WTC11 (cell line): ENCODE measurements around the gene GPS2. TPM values are rescaled to one million over a fixed set of nuclear protein-coding genes. Genes with fewer than 3 reads are reported as not detected.

Experiments used
- ATAC-seq: fragments of 200-7000 bp; cut with Tn5 transposase; 2 replicates; pipeline ENCODE4 v1.10.0; 2021; ENCODE audit warnings: mild to moderate bottlenecking, moderate library complexity
- CTCF ChIA-PET: fragments of 300-600 bp; sonication (Branson Sonifier 250); formaldehyde crosslinking; loops from one replicate; lab custom pipeline; 2021; ENCODE audit warnings: antibody characterized with exemption; lab: Charles Lee
- POLR2A ChIA-PET: fragments of 350-600 bp; sonication (Branson Sonifier 250); formaldehyde crosslinking; loops from one replicate; lab custom pipeline; 2021; ENCODE audit warnings: antibody characterized with exemption; lab: Charles Lee
- DNase-seq: peaks from one replicate; pipeline ENCODE4 v3.0.0; 2021; ENCODE audit warnings: low spot score
- H3K27ac Mint-ChIP-seq: 2 replicates; pipeline ENCODE4 v1.8.0; 2021; ENCODE audit warnings: mixed read lengths
- H3K27me3 Mint-ChIP-seq: 2 replicates; pipeline ENCODE4 v1.8.0; 2021; ENCODE audit warnings: low read depth, mild to moderate bottlenecking, moderate library complexity, mixed read lengths
- H3K36me3 Mint-ChIP-seq: 2 replicates; pipeline ENCODE4 v1.8.0; 2021; ENCODE audit warnings: mixed read lengths
- H3K4me1 Mint-ChIP-seq: 2 replicates; pipeline ENCODE4 v1.8.0; 2022; ENCODE audit warnings: mixed read lengths
- H3K4me3 Mint-ChIP-seq: 2 replicates; pipeline ENCODE4 v1.8.0; 2021; ENCODE audit warnings: mild to moderate bottlenecking, moderate library complexity, mixed read lengths
- H3K9me3 Mint-ChIP-seq: 2 replicates; pipeline ENCODE4 v1.8.0; 2021; ENCODE audit warnings: mixed read lengths
- CBFB ChIP-seq: sonication (generic); formaldehyde crosslinking; IDR thresholded peaks from 2 replicates; pipeline ENCODE4 v1.8.1; 2022; ENCODE audit warnings: mild to moderate bottlenecking, low read depth, missing genetic modification reagents
- JUN ChIP-seq: sonication (generic); formaldehyde crosslinking; IDR thresholded peaks from 2 replicates; pipeline ENCODE4 v1.8.0; 2023; ENCODE audit warnings: mild to moderate bottlenecking, missing genetic modification reagents
- MYBL2 ChIP-seq: sonication (generic); formaldehyde crosslinking; IDR thresholded peaks from 2 replicates; pipeline ENCODE4 v1.8.1; 2023; ENCODE audit warnings: mild to moderate bottlenecking, moderate library complexity, missing genetic modification reagents
- NFATC4 ChIP-seq: fragments of 250-450 bp; sonication (Bioruptor Pico); IDR thresholded peaks from 2 replicates; pipeline ENCODE4 v1.9.0; 2021; ENCODE audit warnings: mild to moderate bottlenecking
- NFE2L1 ChIP-seq: sonication (generic); formaldehyde crosslinking; IDR thresholded peaks from 2 replicates; pipeline ENCODE4 v1.8.1; 2023; ENCODE audit warnings: missing genetic modification reagents
- RELA ChIP-seq: sonication (generic); formaldehyde crosslinking; IDR thresholded peaks from 2 replicates; pipeline ENCODE4 v1.8.1; 2022; ENCODE audit warnings: missing genetic modification reagents, mild to moderate bottlenecking, borderline replicate concordance
- SOX15 ChIP-seq: fragments of 250-450 bp; sonication (Bioruptor Pico); IDR thresholded peaks from 2 replicates; pipeline ENCODE4 v1.9.0; 2021; ENCODE audit warnings: mild to moderate bottlenecking
- ZNF138 ChIP-seq: sonication (generic); formaldehyde crosslinking; conservative IDR thresholded peaks from 2 replicates; pipeline ENCODE4 v1.8.1; 2022; ENCODE audit warnings: mild to moderate bottlenecking, moderate library complexity, missing genetic modification reagents
- ZNF317 ChIP-seq: sonication (generic); formaldehyde crosslinking; IDR thresholded peaks from 2 replicates; pipeline ENCODE4 v1.8.1; 2023; ENCODE audit warnings: low read depth, mild to moderate bottlenecking, moderate library complexity, missing genetic modification reagents, borderline replicate concordance
- total RNA-seq: library from RNA; stranded (reverse); gene quantifications from 3 replicates; pipeline ENCODE4 v1.2.3, GENCODE V29; 2021
- TF ChIP-seq, protein P1 (sequence below): fragments of 250-450 bp; sonication (Bioruptor Pico); IDR thresholded peaks from 2 replicates; pipeline ENCODE4 v1.8.0; 2021; ENCODE audit warnings: mild to moderate bottlenecking
- TF ChIP-seq, protein P2 (sequence below): fragments of 250-450 bp; sonication (Bioruptor Pico); IDR thresholded peaks from 2 replicates; pipeline ENCODE4 v2.1.2; 2022; ENCODE audit warnings: mild to moderate bottlenecking, moderate library complexity
- TF ChIP-seq, protein P3 (sequence below): sonication (generic); formaldehyde crosslinking; IDR thresholded peaks from 2 replicates; pipeline ENCODE4 v1.8.1; 2023; ENCODE audit warnings: mild to moderate bottlenecking, missing genetic modification reagents, borderline replicate concordance
- TF ChIP-seq, protein P4 (sequence below): sonication (generic); formaldehyde crosslinking; IDR thresholded peaks from 2 replicates; pipeline ENCODE4 v1.8.0; 2022; ENCODE audit warnings: missing genetic modification reagents
- TF ChIP-seq, protein P5 (sequence below): sonication (generic); formaldehyde crosslinking; IDR thresholded peaks from 2 replicates; pipeline ENCODE4 v1.8.0; 2022; ENCODE audit warnings: mild to moderate bottlenecking, missing genetic modification reagents
- TF ChIP-seq, protein P6 (sequence below): sonication (generic); formaldehyde crosslinking; IDR thresholded peaks from 2 replicates; pipeline ENCODE4 v1.8.1; 2022; ENCODE audit warnings: low read depth, missing genetic modification reagents, borderline replicate concordance

Gene GPS2
- total RNA-seq, 1 experiment from 2014 or later: 55.9 TPM

DNA sequence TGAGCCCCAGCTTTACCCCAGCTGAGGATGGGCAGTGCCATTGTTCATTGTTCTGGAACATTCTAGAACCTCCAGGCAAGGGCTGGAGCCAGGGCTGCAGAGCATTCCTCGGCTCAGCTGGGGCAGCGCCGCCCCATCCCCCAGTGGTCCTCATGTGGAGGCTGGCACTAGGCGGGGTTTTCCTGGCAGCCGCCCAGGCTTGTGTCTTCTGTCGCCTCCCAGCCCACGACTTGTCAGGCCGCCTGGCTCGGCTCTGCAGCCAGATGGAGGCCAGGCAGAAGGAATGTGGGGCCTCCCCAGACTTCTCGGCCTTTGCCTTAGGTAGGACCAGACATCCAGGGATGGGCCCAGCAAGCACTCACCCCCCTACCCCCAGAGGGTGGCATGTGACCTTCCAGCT, 39.9 kb upstream of the GPS2 start, which contains the start of gene TMEM95:
TSS of gene TMEM95 (plus strand) at position 104 of the 400 bp plus-strand sequence. CDS start at position 153, 49 bp downstream.
- CTCF ChIA-PET: interaction anchor here (0.8 to 6.6 kb wide), 28 partner anchors 10 to 234 kb away, joined by 3 to 69 read pairs (median 7); partner anchors contain the start of genes ACAP1, CHRNB1, NEURL4 and PLSCR3
- no peaks in the 10 kb centered on the region for H3K9me3 Mint-ChIP-seq
- H3K27me3 Mint-ChIP-seq: peaks cover 12% of the 10 kb centered on the region

DNA sequence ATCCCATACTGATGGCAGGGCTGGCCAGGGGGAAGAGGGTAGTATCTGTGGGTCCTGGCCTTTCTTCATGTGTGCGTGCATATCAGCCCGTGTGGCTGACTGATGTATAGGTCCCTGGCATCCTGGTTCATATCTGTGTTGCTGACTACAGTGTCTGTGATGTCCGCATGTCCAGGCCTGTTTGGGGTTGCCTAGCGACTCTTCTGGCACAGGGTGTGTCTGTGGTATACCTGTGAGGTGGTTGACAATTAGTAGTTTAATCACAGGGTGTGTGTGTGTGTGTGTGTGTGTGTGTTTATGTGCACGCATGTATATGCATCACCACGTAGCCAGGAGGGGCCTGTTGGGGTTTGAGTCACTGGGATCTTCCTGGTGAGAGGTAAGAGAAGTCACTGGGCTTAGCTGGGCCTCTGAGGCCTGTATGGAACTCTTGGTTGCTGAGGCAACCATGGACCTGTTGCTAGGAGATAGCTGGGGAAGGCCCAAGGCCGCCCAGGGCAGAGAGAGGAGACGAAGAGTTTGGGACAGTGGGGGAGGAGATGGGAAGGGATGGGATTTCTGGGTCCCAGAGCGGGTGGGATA, 39.2 kb upstream of the GPS2 start:
- DNase-seq (no peak), ATAC-seq (no peak)
- H3K27ac Mint-ChIP-seq: peak overlapping the region; percentile 69; the same call in 1 of the 2 replicates
- H3K9me3 Mint-ChIP-seq: no peaks in the 10 kb centered on the region
- peaks cover 29% of the 10 kb centered on the region for H3K4me1 Mint-ChIP-seq
- TF ChIP-seq, protein P1, sequence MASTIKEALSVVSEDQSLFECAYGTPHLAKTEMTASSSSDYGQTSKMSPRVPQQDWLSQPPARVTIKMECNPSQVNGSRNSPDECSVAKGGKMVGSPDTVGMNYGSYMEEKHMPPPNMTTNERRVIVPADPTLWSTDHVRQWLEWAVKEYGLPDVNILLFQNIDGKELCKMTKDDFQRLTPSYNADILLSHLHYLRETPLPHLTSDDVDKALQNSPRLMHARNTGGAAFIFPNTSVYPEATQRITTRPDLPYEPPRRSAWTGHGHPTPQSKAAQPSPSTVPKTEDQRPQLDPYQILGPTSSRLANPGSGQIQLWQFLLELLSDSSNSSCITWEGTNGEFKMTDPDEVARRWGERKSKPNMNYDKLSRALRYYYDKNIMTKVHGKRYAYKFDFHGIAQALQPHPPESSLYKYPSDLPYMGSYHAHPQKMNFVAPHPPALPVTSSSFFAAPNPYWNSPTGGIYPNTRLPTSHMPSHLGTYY (CRISPR knock-in tag): no peak
- no peak for TF ChIP-seq RELA (CRISPR knock-in tag)
- TF ChIP-seq NFE2L1 (CRISPR knock-in tag): no peak
- no peak for TF ChIP-seq ZNF138
- TF ChIP-seq, protein P2, sequence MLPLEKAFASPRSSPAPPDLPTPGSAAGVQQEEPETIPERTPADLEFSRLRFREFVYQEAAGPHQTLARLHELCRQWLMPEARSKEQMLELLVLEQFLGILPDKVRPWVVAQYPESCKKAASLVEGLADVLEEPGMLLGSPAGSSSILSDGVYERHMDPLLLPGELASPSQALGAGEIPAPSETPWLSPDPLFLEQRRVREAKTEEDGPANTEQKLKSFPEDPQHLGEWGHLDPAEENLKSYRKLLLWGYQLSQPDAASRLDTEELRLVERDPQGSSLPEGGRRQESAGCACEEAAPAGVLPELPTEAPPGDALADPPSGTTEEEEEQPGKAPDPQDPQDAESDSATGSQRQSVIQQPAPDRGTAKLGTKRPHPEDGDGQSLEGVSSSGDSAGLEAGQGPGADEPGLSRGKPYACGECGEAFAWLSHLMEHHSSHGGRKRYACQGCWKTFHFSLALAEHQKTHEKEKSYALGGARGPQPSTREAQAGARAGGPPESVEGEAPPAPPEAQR (CRISPR knock-in tag): no peak
- TF ChIP-seq ZNF317: no peak
- TF ChIP-seq, protein P3, sequence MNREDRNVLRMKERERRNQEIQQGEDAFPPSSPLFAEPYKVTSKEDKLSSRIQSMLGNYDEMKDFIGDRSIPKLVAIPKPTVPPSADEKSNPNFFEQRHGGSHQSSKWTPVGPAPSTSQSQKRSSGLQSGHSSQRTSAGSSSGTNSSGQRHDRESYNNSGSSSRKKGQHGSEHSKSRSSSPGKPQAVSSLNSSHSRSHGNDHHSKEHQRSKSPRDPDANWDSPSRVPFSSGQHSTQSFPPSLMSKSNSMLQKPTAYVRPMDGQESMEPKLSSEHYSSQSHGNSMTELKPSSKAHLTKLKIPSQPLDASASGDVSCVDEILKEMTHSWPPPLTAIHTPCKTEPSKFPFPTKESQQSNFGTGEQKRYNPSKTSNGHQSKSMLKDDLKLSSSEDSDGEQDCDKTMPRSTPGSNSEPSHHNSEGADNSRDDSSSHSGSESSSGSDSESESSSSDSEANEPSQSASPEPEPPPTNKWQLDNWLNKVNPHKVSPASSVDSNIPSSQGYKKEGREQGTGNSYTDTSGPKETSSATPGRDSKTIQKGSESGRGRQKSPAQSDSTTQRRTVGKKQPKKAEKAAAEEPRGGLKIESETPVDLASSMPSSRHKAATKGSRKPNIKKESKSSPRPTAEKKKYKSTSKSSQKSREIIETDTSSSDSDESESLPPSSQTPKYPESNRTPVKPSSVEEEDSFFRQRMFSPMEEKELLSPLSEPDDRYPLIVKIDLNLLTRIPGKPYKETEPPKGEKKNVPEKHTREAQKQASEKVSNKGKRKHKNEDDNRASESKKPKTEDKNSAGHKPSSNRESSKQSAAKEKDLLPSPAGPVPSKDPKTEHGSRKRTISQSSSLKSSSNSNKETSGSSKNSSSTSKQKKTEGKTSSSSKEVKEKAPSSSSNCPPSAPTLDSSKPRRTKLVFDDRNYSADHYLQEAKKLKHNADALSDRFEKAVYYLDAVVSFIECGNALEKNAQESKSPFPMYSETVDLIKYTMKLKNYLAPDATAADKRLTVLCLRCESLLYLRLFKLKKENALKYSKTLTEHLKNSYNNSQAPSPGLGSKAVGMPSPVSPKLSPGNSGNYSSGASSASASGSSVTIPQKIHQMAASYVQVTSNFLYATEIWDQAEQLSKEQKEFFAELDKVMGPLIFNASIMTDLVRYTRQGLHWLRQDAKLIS (CRISPR knock-in tag): no peak
- H3K27me3 Mint-ChIP-seq: peaks cover 12% of the 10 kb centered on the region
- ChIA-PET POLR2A (interaction anchor here (0.5 to 1.0 kb wide), 4 partner anchors 14 to 1923 kb away, joined by 3 to 8 read pairs (median 4); partner anchors contain the start of gene TMEM256), CTCF (interaction anchor here (0.8 to 6.6 kb wide), 10 partner anchors 18 to 206 kb away, joined by 3 to 69 read pairs (median 7); partner anchors contain the start of genes ACAP1, NEURL4, SLC2A4 and TMEM102)
- H3K4me3 Mint-ChIP-seq: no peak overlapping the region
- H3K36me3 Mint-ChIP-seq: no peaks in the 10 kb centered on the region

More for the DNA sequence above, 39.9 kb upstream of the GPS2 start, which contains the start of gene TMEM95:
- no peak within 1 kb of the TSS for H3K4me3 Mint-ChIP-seq
- H3K4me1 Mint-ChIP-seq: peaks cover 22% of the 10 kb centered on the region
- H3K36me3 Mint-ChIP-seq: no peaks in the 10 kb centered on the region
- TF ChIP-seq NFATC4 (CRISPR knock-in tag): no peak
- TF ChIP-seq, all 79 proteins: peak for 0
- ATAC-seq (no peak), DNase-seq (no peak)
- POLR2A ChIA-PET: interaction anchor here (1.0 to 1.4 kb wide), 4 partner anchors 13 to 91 kb away, joined by 3 to 6 read pairs (median 4); partner anchors contain the start of genes ACAP1 and TMEM256
- peak within 1 kb of the TSS; percentile 69; the same call in 1 of the 2 replicates for H3K27ac Mint-ChIP-seq

DNA sequence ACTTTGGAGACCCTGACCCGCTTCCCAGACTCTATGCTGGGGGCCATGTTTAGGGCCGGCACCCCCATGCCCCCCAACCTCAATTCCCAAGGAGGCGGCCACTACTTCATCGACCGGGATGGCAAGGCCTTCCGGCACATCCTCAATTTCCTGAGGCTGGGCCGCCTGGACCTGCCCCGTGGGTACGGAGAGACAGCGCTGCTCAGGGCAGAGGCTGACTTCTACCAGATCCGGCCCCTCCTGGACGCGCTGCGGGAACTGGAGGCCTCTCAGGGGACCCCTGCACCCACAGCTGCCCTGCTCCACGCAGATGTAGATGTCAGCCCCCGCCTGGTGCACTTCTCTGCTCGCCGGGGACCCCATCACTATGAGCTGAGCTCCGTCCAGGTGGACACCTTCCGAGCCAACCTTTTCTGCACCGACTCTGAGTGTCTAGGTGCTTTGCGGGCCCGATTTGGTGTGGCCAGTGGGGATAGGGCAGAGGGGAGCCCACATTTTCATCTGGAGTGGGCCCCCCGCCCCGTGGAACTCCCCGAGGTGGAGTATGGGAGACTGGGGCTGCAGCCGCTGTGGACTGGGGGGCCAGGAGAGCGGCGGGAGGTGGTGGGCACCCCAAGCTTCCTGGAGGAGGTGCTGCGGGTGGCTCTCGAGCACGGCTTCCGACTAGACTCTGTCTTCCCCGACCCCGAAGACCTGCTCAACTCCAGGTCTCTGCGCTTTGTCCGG, 37.9 kb upstream of the GPS2 start:
- DNase-seq (no peak), ATAC-seq (no peak)
- Mint-ChIP-seq H3K27ac (peak overlapping the region; percentile 60; the same call in 1 of the 2 replicates), H3K36me3 (no peaks in the 10 kb centered on the region), H3K4me1 (peaks cover 33% of the 10 kb centered on the region), H3K27me3 (peaks cover 12% of the 10 kb centered on the region), H3K4me3 (peak overlapping the region; percentile 81), H3K9me3 (no peaks in the 10 kb centered on the region)
- ChIA-PET POLR2A (interaction anchor here (0.9 to 1.3 kb wide), 2 partner anchors 51 to 70 kb away, joined by 3 to 4 read pairs; partner anchors contain the start of gene TMEM256), CTCF (interaction anchor here (0.6 to 6.6 kb wide), 14 partner anchors 15 to 857 kb away, joined by 3 to 69 read pairs (median 3); partner anchors contain the start of genes ACAP1, NEURL4, PLSCR3 and TMEM102)
- TF ChIP-seq ZNF317 (no peak), JUN (CRISPR knock-in tag) (no peak), MYBL2 (CRISPR knock-in tag) (no peak), SOX15 (CRISPR knock-in tag) (no peak), CBFB (CRISPR knock-in tag) (no peak)
- TF ChIP-seq, protein P4, sequence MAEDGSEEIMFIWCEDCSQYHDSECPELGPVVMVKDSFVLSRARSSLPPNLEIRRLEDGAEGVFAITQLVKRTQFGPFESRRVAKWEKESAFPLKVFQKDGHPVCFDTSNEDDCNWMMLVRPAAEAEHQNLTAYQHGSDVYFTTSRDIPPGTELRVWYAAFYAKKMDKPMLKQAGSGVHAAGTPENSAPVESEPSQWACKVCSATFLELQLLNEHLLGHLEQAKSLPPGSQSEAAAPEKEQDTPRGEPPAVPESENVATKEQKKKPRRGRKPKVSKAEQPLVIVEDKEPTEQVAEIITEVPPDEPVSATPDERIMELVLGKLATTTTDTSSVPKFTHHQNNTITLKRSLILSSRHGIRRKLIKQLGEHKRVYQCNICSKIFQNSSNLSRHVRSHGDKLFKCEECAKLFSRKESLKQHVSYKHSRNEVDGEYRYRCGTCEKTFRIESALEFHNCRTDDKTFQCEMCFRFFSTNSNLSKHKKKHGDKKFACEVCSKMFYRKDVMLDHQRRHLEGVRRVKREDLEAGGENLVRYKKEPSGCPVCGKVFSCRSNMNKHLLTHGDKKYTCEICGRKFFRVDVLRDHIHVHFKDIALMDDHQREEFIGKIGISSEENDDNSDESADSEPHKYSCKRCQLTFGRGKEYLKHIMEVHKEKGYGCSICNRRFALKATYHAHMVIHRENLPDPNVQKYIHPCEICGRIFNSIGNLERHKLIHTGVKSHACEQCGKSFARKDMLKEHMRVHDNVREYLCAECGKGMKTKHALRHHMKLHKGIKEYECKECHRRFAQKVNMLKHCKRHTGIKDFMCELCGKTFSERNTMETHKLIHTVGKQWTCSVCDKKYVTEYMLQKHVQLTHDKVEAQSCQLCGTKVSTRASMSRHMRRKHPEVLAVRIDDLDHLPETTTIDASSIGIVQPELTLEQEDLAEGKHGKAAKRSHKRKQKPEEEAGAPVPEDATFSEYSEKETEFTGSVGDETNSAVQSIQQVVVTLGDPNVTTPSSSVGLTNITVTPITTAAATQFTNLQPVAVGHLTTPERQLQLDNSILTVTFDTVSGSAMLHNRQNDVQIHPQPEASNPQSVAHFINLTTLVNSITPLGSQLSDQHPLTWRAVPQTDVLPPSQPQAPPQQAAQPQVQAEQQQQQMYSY (CRISPR knock-in tag): no peak
- TF ChIP-seq, protein P5, sequence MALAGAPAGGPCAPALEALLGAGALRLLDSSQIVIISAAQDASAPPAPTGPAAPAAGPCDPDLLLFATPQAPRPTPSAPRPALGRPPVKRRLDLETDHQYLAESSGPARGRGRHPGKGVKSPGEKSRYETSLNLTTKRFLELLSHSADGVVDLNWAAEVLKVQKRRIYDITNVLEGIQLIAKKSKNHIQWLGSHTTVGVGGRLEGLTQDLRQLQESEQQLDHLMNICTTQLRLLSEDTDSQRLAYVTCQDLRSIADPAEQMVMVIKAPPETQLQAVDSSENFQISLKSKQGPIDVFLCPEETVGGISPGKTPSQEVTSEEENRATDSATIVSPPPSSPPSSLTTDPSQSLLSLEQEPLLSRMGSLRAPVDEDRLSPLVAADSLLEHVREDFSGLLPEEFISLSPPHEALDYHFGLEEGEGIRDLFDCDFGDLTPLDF (CRISPR knock-in tag): no peak
- TF ChIP-seq, protein P6, sequence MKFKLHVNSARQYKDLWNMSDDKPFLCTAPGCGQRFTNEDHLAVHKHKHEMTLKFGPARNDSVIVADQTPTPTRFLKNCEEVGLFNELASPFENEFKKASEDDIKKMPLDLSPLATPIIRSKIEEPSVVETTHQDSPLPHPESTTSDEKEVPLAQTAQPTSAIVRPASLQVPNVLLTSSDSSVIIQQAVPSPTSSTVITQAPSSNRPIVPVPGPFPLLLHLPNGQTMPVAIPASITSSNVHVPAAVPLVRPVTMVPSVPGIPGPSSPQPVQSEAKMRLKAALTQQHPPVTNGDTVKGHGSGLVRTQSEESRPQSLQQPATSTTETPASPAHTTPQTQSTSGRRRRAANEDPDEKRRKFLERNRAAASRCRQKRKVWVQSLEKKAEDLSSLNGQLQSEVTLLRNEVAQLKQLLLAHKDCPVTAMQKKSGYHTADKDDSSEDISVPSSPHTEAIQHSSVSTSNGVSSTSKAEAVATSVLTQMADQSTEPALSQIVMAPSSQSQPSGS (CRISPR knock-in tag): no peak
